Ovary (tissue), 9 donors: Measurements from ENCODE around the gene RANBP1. TPM values are rescaled to one million over a fixed set of nuclear protein-coding genes. Genes with fewer than 3 reads are reported as not detected.

ENCODE experiments used
- DNase-seq, 5 donors: peaks; one replicate each; pipeline ENCODE4 v3.0.0-alpha.2; 2019 to 2020
- H3K27ac ChIP-seq, 2 donors: fragments of 200-600 bp; one replicate each; pipeline versions ENCODE4 v1.5.1 to v1.8.0; 2019 to 2022
- H3K27me3 ChIP-seq: fragments of 200-600 bp; one replicate; pipeline ENCODE4 v1.8.0; 2022
- H3K36me3 ChIP-seq: fragments of 200-600 bp; sonication (generic); one replicate; pipeline ENCODE4 v1.5.1; 2019
- H3K4me1 ChIP-seq: one replicate; pipeline ENCODE4 v1.8.1; 2013; ENCODE audit warnings: mild to moderate bottlenecking, moderate library complexity; ENCODE audit not compliant: insufficient read depth
- H3K4me3 ChIP-seq: fragments of 200-600 bp; sonication (generic); one replicate; pipeline ENCODE4 v1.5.1; 2017
- H3K9me3 ChIP-seq, 2 donors: fragments of 200-600 bp in 1 of 2; sonication (generic) in 1 of 2; one replicate each; pipeline versions ENCODE4 v1.5.1 to v1.8.1; 2013 to 2019; ENCODE audit warnings: mild to moderate bottlenecking in 1 of 2, moderate library complexity in 1 of 2
- CTCF ChIP-seq, 3 donors: fragments of 450-650 bp in 2 of 3; fragments of 200-600 bp in 1 of 3; IDR thresholded peaks; one replicate each; pipeline versions ENCODE4 v1.5.1 to v1.8.0; 2016 to 2022; ENCODE audit warnings: antibody characterized with exemption in 3 of 3, mild to moderate bottlenecking in 1 of 3
- EP300 ChIP-seq: sonication (generic); formaldehyde crosslinking; IDR thresholded peaks from one replicate; pipeline ENCODE4 v1.6.1; 2017; ENCODE audit warnings: antibody characterized with exemption
- POLR2A ChIP-seq: fragments of 450-650 bp; IDR thresholded peaks from one replicate; pipeline ENCODE4 v1.6.1; 2017; ENCODE audit warnings: antibody characterized with exemption, mild to moderate bottlenecking, moderate library complexity
- WGBS, 3 donors: extraction: QIAGEN DNeasy Blood & Tissue Kit in 1 of 3; methylation state at CpG; one replicate each; pipeline versions ENCODE4 v1.1.5 to v1.1.7; 2013 to 2017; 5-methylcytosine and 5-hydroxymethylcytosine counted together
- intact Hi-C, 4 donors: fragments of 100-400 bp; cut with DNase I; formaldehyde crosslinking; loops; one replicate each; pipeline versions ENCODE4 v1.11.0 to v1.15.1; 2022 to 2023
- polyA plus RNA-seq, 2 donors: library from polyadenylated mRNA; stranded (reverse); fragments of 200-250 nt in 1 of 2; fragments of 350-450 nt in 1 of 2; fragmentation: Illumina TruSeq in 1 of 2; extraction: RNeasy Lipid Tissue Mini Kit (QIAGEN cat#74804) in 1 of 2; gene quantifications; one replicate each; pipeline ENCODE4 v1.2.3, GENCODE V29; 2013 to 2014
- total RNA-seq, 7 donors: library from RNA; depleted of rRNA in 2 of 7; stranded (reverse); fragments of >200 nt in 2 of 7; fragmentation: NEBNext Ultra II Directional in 3 of 7; extraction: Animal tissue kit (Norgen Biotek cat#: 25700) in 3 of 7; gene quantifications; one replicate each; pipeline versions ENCODE4 v1.1.0 to v1.2.4, GENCODE V29; 2016 to 2023
- donor health status: DM: no; HTN: no; CAD: no; lungs with moderate emphysema.
- donor health status: DM: no; HTN: no; CAD: no.
- donor health status: Bipolar disorder and iron deficiency.
- donor health status: DM: yes; HTN: yes; CAD: no.
- donor health status: DM: no; HTN: no; CAD: no.
- donor health status: DM: yes; HTN: yes; CAD: no.

Gene RANBP1
- total and polyA plus RNA-seq, 9 donors, result 62.8 to 198 (median 80.2) TPM

- DNase-seq, result no peak
- WGBS, 3 donors, result 80 to 85% (median 83%) methylated on average over 10 of the region's 10 CpGs
These were observed 56.3 kb downstream of the RANBP1 start for GRCh38 chr22:20172141-20172613.

GRCh38 chr22:20173246-20173645, 57.3 kb downstream of the RANBP1 start:
- DNase-seq, result no peak
- intact Hi-C loops, result no loop called here
- no peak overlapping the region for H3K27ac ChIP-seq

More at GRCh38 chr22:20172141-20172613, 56.3 kb downstream of the RANBP1 start:
- TF ChIP-seq CTCF (IDR thresholded peaks at IDR 0.05), result no peak
- TF ChIP-seq POLR2A, result no peak
- no peak for TF ChIP-seq EP300
- Histone ChIP-seq H3K27me3 (no peaks in the 10 kb centered on the region), H3K4me3 (no peak overlapping the region), H3K9me3 (no peaks in the 10 kb centered on the region), H3K36me3 (no peaks in the 10 kb centered on the region), H3K27ac (no peak overlapping the region), H3K4me1 (no peaks in the 10 kb centered on the region)
- intact Hi-C loops, result no loop called here

GRCh38 chr22:20173772-20174171, 57.9 kb downstream of the RANBP1 start:
- H3K4me1 ChIP-seq, result no peaks in the 10 kb centered on the region
- no peaks in the 10 kb centered on the region for H3K36me3 ChIP-seq
- no peak for DNase-seq
- H3K27me3 ChIP-seq, result no peaks in the 10 kb centered on the region
- WGBS, 3 donors, result 66 to 75% (median 69%) methylated on average over 10 of the region's 10 CpGs
- no peak for TF ChIP-seq POLR2A
- no peak for TF ChIP-seq CTCF (IDR thresholded peaks at IDR 0.05)
- TF ChIP-seq EP300, result no peak
- intact Hi-C loops, result no loop called here
- H3K27ac ChIP-seq, result no peak overlapping the region
- H3K4me3 ChIP-seq, result no peak overlapping the region
- no peaks in the 10 kb centered on the region for H3K9me3 ChIP-seq

More at GRCh38 chr22:20173246-20173645, 57.3 kb downstream of the RANBP1 start:
- no peaks in the 10 kb centered on the region for H3K27me3 ChIP-seq
- no peak overlapping the region for H3K4me3 ChIP-seq
- H3K36me3 ChIP-seq, result no peaks in the 10 kb centered on the region
- no peaks in the 10 kb centered on the region for H3K9me3 ChIP-seq
- 82 to 96% (median 90%) methylated on average over 9 to 11 of the region's 11 CpGs for WGBS, 3 donors
- TF ChIP-seq EP300, result no peak
- no peak for TF ChIP-seq CTCF (IDR thresholded peaks at IDR 0.05)
- no peak for TF ChIP-seq POLR2A
- no peaks in the 10 kb centered on the region for H3K4me1 ChIP-seq

GRCh38 chr22:20174785-20175596, 59.1 kb downstream of the RANBP1 start:
- no peak overlapping the region for H3K27ac ChIP-seq
- H3K36me3 ChIP-seq, result no peaks in the 10 kb centered on the region
- intact Hi-C loops, result loop anchor here in 1 of 4 donors (5.0 kb wide), 1 partner anchor 52 kb away; no protein-coding TSS in a partner anchor
- DNase-seq, result no peak
- no peak overlapping the region for H3K4me3 ChIP-seq
- WGBS, 3 donors, result 70 to 74% (median 71%) methylated on average over 19 of the region's 19 CpGs
- no peaks in the 10 kb centered on the region for H3K9me3 ChIP-seq
- TF ChIP-seq POLR2A (no peak), CTCF (IDR thresholded peaks at IDR 0.05) (no peak), EP300 (no peak)
- no peaks in the 10 kb centered on the region for H3K27me3 ChIP-seq
- H3K4me1 ChIP-seq, result no peaks in the 10 kb centered on the region
